AG09319 (cell line): ENCODE data around the gene IL33.
"Not testable (repeated sequence)": the region's sequence is repeated elsewhere in the genome, so short reads cannot be mapped to it uniquely, and the experiment has no call there.

Experiments
- DNase-seq: peaks from one replicate; pipeline ENCODE4 v3.0.0-alpha.2; 2010; ENCODE audit warnings: low read depth; ENCODE audit errors: extremely low read depth
- CTCF ChIP-seq: IDR thresholded peaks from 2 replicates; pipeline ENCODE4 v1.5.1; 2011; ENCODE audit warnings: low read depth, mild to moderate bottlenecking, inconsistent platforms, low read length, moderate library complexity

Gene IL33

GRCh38 chr9:6215562-6215961 lies at the start of gene IL33:
IL33 (plus strand) TSS chr9:6215807; CDS start chr9:6241695, 25,888 bp downstream.
- TF ChIP-seq CTCF = no peak
- DNase-seq = no peak

- DNase-seq = no peak
- TF ChIP-seq CTCF = no peak
These were observed 43.9 kb upstream of the IL33 start for GRCh38 chr9:6171667-6172066.

GRCh38 chr9:6173914-6174313 lies 41.7 kb upstream of the IL33 start:
- no peak for DNase-seq
- no peak for TF ChIP-seq CTCF

- not testable (repeated sequence) for DNase-seq
These were observed 32.9 kb upstream of the IL33 start for GRCh38 chr9:6182549-6183226.

GRCh38 chr9:6183227-6183551 lies 32.4 kb upstream of the IL33 start:
- no peak for DNase-seq
- no peak for TF ChIP-seq CTCF

- TF ChIP-seq CTCF = no peak
- no peak for DNase-seq
These were observed 32.0 kb upstream of the IL33 start for GRCh38 chr9:6183627-6184026.

- peak; percentile 19 for DNase-seq
- TF ChIP-seq CTCF = no peak
These were observed 30.6 kb upstream of the IL33 start for GRCh38 chr9:6184749-6185645.

GRCh38 chr9:6186691-6187090 lies 28.9 kb upstream of the IL33 start:
- no peak for TF ChIP-seq CTCF
- no peak for DNase-seq
